GM21381 (cell line): Measurements from ENCODE around the gene GPX3.

ENCODE experiments used
- ATAC-seq: cut with Tn5 transposase; IDR thresholded peaks from one replicate; pipeline ENCODE4 v1.9.1; 2021; ENCODE audit warnings: mild to moderate bottlenecking, moderate library complexity; ENCODE audit not compliant: unreplicated experiment

The GPX3 gene

DNA sequence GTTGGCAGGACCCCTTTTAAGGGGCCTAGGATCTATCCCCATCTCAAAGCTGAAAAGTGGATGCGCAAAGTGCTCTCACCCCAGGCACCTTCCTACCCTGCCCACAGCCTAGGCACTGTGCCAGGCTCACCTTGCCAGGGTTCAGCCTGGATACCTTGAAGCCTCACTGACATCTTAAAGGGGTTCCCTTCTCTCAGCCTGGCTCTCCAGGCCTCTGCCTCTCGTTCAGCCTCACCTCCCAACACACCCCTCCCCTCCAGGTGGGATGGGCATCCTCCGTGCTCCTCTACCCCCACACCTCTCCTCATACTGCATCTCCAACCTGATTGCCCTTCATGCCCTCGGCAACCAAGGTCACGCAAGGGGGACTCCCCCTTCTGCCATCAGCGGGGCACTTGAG is 34.9 kb downstream of the GPX3 start:
- ATAC-seq: no peak

DNA sequence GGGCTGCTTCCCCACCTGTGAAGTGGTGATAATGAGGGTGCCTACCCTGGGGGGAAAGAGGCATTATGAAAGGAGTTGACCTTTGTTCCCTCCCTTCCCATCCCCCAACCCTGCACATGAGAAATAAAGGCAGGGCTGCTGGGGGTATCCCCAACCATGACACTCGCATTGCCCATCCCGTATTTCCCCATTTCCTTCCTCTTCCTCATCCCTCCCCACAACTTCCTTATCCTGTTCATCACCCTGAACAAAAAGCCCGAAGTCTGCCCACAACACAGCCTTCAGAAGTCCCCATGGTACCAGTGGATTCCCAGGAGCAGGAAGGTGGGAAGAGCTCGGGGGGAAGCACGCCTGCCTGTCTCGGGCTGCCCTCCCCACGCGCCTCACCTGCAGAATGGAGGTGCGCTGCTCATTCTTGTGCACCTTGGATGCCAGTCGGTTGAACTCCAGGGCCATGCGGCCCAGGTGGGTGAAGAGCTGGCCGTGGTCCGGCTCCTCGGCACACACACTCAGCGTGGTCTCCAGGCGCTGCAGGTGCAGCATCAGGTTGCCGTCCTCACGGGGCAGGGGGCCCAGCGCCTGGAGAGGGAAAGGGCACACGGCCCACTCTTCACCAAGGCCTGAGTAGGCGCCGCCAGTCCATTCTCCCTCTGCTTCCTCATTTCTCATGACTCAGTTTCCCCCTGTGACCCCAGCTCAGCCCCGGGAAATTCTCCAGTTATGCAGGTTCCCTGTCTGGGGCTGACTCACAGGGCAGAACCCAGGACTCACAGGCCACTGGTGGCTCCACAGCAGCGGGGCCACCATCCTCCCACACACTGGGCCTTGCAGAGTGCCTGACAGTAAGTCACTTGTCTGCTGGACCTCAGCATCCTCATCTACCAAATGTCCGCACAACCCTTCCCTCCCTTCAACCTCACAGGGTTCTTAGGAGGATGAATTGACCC is 36.3 kb downstream of the GPX3 start:
- no peak for ATAC-seq

DNA sequence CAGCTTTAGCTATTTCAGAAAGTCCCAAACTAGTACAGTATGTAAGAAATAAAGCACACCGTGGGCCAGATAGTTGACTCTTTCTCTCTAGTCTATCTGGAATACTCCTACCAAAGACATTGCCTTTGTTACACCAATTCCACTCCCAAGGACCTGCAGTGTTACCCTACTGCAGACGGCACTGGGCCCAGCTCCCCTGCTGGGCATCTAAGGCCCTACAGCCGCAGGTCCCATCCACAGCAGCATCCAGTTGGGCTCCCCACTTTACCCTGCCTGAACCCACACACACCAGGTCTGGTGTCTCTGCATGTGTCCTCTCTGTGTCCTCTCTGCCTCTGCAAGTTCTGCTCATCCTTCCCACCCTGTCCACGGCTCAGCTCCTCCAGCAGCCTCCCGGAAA is 37.9 kb downstream of the GPX3 start:
- ATAC-seq: no peak

DNA sequence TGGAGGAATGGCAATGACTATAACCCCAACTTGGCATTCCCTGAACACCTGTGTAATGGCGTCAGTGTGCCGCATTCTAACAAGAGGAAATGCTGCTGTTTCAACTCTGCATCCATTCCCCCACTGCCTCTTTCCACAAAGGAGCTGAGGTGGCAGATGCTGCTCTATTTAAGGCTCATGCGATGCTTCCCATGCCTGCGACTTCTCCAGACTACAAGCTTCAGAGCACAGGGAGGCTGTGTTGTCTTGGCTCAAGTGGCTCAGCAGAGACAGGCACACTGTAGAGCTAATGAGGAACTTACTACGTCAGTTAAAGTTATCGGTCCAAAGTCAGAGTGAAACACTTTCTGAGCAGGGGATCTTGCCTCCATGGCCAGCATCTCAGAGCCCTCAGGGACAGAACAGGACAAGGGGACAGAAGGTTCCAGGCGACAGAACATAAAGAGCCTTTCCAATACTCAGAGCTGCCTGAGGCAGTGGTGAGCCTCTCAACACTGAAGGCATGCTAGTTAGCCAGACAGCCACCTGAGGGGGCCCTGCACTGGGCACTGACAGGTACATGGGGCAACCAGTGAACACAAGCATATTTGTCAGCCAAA is 38.6 kb downstream of the GPX3 start:
- no peak for ATAC-seq

DNA sequence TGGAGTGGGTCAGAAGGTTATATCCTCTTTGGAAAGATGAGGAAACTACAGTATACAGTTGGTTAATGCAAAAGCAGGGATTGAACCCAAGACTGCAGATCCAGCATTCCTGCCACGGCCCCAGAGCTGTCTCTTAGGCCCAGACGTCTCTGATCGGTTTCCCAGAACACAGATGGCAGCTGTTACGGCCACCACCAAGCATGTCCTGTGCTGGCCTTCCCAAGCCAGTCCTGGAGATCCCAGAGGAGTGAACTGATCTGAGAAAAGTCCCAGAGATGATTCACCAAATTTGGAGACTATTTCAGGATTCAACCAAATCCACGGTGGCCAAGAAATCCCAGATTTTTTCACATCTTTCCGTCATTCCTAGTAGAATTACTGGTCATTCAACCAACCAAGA is 40.4 kb downstream of the GPX3 start:
- ATAC-seq: no peak

DNA sequence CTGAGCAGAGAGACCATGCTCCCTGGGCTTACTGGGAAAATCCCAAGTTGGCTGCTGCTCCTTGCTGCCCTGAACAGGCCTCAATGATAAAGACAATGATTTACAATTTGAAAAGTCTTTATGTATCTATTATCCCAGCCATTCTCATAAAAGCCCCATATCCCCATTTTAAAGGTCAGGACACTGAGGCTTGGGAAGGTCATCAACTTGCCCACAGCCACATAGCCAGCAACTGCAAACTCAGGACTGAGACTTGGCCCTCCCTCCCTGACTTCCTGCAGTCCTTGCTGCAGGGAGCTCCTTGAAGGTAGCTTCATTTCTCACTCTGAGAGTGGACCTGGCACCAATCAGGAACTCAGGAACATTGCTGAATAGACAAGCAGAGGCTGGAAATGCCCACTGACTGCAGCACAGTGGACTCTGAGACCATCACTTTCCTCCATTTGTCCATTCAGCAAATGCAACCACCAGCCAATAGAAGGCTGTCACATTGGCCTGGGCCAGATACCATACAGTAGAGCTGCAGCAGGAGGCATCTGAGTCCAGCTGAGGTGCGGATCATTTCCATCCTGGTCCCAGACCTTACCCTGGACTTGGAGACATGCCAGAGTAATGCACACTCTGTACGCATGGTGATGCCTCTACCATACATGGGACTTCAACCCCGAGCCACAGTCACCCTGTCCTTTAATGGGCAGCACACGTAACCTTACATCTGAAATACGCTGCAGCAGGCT is 42.2 kb downstream of the GPX3 start:
- ATAC-seq: no peak

DNA sequence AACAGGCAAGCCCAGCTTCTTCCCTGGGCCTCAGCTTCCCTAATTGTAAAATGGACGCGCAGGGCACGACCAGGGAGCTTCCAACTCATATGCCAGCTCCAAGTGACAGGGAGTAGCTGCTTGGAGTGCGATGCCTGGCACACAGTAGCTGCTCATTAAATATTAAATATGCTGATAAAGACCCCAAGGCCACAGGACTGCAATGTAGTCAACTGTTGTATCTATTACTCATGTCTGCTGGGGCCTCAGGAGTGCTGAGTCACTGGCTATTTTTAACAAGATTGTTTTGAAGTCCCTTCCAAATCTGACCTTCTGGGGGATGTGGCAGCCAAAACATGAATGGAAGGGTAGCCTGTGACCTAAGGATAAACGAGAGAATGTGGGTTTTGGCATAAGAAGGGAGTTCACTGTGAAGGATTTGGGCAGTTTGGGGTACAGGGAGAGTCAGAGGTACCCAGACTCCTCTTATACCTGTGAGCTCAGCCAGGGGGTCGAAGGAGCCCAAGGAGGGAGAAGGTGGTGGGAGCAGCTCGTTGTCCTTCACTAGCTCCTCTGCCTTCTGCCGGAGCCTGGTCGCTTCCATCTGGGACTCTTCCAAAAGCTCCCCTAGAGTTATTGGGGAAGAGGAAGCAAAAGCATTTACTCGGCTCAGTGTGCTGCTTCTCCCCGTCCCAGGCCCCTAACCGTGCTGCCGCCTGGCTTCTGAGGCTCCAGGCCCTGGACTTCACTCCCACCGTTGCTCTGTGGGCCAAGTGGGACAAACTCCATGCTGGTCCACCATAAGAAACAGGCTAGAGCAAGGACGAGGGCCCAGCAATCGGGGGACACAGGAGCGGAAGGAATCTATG is 43.0 kb downstream of the GPX3 start:
- ATAC-seq: no peak

DNA sequence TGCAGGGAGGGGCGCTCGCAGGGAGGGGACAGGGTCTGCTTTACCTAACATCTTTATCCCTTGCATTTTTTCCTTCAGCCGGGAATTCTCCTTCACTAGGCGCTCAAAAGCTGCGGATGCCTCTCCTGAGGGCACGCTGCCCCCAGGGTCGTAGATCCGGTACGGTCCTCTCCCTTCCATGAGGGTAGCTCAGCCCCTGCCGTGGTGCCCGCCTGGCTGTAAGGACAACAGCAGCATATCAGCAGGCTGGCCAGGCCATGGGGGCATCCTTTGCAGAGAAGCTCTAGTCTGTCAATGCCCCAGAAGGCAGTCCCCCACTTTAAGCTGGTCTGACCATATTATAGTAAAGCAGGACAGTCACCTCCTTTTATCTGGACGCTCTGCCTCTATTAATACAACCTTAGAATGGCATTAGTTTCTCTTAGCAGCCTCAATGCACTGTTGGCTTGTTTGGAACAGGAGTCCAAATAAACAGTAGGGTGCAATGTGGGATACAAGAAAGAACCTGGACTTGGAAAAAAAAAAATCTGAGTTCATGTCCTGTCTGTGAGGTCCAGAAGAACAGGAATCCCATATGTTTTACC is 44.6 kb downstream of the GPX3 start:
- ATAC-seq: no peak

DNA sequence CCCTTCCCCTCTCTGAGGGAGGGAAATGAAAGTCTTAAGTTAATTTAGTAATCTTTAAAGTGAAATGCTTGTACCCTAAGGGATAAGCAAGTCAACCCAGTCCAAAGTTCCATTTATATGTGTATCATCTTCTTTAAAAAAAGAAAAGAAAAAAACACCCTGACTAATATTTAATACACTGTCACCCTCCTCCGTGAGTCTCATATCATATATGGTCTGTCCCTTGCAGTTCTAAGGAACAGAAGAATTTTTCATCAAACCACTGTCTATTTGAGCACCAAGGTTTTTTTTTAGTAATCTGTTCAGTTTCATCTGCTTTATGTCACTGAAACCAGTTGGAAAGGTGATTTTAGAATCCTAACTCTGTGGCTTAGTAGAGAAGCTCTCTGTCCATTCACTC is 45.2 kb downstream of the GPX3 start:
- no peak for ATAC-seq

DNA sequence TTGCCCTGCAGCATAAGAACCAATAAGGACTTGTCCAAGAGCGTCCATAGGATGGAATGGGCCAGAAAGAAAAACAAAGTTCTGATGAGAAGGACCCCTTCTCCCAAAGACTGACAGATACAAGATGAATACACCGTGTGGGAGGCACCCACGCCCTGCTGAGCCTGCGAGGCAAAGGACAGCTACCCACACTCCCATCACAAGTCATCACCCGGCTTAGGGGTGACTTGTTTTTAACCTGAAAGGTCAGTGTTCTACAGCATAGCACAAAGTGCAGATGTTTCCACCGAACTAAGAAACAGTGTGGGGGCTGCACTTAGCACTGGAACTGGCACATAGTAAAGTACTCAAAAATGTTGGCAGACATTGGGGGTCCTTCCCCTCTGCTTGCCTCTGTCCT is 46.5 kb downstream of the GPX3 start:
- no peak for ATAC-seq

DNA sequence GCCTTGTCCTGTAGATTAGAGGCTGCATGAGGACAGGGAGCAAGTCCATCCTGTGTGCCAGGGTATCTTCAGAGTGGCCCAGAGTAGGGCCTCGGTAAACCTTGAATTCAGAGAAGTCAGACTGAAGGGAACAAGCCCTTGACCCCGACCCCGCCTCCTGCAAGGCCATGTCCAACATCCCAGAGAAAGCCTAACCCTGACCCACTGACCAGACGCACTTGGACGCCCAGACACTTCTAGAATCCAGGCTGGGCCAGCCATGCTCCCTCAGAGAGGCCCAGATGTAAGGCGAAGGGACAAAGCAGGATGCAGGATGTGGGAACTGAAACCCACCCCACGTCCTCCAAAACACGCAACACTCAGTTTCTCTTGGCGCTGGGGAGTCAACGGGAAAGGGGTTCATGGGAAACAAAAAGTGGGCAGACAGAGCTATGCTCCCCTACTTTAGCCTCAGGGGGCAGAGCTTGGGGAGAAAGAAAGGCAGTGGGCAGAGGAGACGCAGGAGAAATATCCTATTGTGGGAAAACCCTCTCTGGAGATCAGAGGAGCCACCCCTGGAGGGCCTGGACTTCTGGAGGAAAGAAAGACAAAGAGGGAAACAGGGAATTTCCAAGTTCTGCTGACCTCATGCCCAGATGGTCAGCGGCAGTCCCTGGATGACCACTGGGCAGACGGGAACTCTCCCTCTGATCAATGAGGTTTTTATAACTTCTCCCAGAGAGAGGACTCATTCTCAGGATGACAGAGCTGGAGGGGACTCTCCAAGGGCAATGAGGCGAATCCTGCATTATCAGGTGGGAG is 47.4 kb downstream of the GPX3 start:
- ATAC-seq: no peak

DNA sequence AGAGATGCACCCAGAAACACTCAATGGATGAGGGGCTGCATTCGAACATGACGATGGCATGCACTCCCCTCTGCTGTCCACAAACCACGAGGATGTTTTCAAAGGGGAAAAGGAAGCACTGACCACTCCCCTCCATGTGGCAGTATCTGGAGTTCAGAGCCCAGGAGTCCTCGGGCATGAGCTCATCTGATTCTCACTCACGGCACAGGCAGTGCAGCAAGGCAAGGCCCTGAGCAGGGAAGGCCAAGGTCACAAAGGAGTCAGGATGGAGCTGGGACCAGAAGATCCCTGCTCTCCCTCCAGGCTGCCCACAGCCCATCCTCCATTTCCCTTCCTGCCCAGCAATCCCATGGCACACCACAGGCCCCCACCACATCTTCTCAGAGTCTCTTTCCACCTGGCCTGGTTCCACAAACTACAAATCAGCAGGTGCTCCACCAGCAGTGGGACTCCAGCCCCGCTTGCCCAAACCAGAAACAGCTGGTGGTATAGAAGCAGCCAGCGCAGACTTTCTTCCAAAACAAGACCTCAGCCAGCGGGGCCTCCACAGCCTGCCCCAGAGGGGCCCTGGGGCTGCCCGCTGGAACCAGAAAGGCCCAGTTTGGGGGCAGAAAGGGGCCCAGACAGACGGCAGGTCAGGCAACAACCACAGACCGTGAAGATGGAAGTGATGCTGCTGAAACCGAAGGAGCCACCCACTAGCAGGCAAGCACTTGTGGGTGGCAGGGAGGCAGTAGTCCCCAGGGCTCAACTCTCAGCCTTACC is 48.2 kb downstream of the GPX3 start:
- peak; percentile 66 for ATAC-seq

DNA sequence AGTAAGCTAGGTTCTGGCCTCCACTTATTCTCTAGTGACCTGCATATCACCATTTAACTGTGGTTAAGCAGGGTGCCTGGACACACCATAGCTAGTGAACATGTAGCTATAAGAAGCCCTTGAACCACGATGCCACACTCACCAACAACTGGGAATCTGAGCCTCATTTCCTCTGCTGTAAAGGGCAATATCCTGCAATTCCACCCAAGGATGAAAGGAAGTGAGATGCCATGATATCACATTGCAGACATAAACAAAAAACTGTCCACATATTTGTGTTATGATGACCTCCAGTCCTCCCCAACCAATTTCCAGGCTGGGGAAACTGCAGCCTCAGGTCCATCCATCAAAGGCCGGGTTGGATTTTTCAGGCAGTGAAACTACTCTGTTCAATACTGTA is 50.1 kb downstream of the GPX3 start:
- no peak for ATAC-seq

DNA sequence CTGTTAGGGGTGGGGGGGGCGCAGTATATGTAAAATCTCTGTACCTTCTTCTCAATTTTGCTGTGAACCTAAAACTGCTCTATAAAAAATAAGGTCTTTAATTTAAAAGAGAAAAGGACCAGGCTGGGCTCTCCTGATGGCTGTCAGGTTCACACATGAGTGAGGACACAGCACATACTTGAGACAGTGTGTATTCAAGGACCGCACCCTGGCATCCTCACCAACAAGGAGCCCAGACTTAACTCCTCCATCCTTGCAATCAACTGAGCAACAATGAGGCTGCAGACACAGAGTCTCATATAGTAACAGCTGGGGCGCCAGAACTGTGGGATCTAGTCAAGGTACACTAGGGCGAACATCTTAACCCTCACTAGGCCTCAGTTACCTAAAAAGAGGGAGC is 50.6 kb downstream of the GPX3 start:
- no peak for ATAC-seq

DNA sequence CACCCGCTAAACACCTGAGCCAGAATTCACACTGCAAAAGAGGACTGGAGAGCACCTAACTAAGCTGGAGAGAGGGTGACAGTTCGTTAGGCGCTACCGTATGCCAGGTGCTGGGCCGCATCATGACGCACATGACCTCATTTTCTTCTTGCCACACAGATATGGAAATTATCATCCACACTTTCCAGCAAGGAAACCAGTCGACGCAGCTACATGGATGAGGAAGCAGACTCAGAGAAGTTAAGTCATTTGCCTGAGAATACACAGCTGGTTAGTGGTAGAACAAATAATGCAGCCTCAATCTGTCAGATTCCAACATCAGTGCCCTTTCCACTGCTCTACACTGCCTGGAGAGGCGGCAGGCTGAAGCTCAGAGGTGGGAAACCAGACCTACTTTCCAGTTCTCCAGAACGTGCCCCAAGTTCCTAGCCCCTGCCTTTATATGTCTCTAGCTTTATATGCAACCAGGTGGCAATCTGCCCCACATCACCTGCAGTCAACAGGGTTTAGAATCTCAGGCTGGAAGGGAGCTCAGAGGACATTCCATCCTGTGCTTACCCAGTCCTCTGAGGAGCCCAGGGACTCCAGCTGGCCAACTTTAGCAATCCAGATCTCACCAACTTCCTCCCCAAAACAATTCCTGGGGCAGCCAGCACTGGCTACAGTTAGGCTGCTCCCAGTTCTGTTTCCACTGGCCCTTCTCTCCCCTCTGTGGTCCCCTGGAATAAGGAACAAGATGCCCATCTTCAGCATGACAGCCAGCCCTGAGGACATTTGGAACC is 51.6 kb downstream of the GPX3 start:
- ATAC-seq: no peak

DNA sequence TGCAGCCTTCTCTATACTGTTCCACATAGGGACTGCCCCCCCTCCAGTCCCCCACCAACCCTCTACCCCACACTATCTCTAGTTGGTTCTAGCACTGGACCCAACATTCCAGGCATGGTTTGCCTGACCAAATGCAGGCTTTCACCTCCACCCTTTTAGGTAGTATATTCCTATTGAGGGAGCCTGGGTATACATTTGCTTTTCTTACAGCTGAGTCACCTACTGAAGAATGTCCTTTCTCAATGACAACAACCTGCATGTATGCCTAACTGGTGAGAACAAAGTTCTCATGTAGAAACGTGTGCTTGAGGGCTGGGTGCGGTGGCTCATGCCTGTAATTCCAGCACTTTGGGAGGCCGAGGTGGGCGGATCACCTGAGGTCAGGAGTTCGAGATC is 52.2 kb downstream of the GPX3 start:
- ATAC-seq: no peak

DNA sequence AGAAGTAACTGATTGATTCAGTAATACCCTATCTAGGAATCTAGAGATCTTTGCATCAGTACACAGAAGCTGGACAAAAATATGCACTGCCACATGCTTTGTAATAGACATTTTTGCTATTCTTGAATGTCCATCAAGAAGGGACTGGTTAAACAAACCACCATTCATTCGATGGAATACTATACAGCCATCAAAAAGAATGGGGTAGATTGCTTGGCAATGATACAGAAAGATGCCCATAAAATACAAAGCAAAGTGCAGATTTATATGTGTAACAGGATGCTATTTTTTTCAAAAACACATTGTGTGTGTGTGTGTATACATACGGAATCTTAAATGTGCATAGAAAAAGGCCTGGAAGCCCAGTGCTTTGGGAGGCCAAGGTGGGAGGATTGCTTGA is 52.9 kb downstream of the GPX3 start:
- no peak for ATAC-seq

DNA sequence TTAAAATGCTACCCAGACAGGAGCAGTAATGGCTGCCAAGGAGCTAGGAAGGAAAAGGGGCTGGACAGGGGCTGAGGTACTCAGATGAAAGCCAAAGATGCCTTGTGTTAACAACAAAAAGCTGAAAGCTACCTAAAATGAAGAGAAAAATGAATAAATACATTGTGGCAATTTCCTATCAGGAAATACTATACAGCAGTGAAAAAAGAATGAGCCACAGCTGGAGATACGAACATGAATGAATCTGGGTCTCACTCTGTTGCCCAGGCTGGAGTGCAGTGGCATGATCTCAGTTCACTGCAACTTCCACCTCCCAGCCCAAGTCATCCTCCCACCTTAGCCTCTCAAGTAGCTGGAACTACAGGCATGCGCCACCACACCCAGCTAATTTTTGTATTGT is 54.2 kb downstream of the GPX3 start:
- no peak for ATAC-seq
